ENCODE data around the gene OOSP4B.
"Not testable (repeated sequence)": the region's sequence is repeated elsewhere in the genome, so short reads cannot be mapped to it uniquely, and the experiment has no call there.

Gene OOSP4B

GRCh38 chr11:60059052-60059451 lies 42.1 kb downstream of the OOSP4B start:
- no peak for DNase-seq (ENCODE audit: extremely low read depth in 1 of 2, low read depth in 1 of 2)

- DNase-seq (ENCODE audit: extremely low read depth in 1 of 2, low read depth in 1 of 2) = no peak
Measured at GRCh38 chr11:60059521-60060240, 42.7 kb downstream of the OOSP4B start.

- no peak for DNase-seq (ENCODE audit: extremely low read depth in 1 of 2, low read depth in 1 of 2)
Measured at GRCh38 chr11:60064111-60064510, 47.1 kb downstream of the OOSP4B start.

- DNase-seq (ENCODE audit: extremely low read depth in 1 of 2, low read depth in 1 of 2) = no peak
Measured at GRCh38 chr11:60065801-60066200, 48.8 kb downstream of the OOSP4B start.

GRCh38 chr11:60069450-60069849 lies 52.5 kb downstream of the OOSP4B start:
- no peak for DNase-seq (ENCODE audit: extremely low read depth in 1 of 2, low read depth in 1 of 2)

GRCh38 chr11:60071644-60072043 lies 54.7 kb downstream of the OOSP4B start:
- not testable (repeated sequence) for DNase-seq (ENCODE audit: extremely low read depth in 1 of 2, low read depth in 1 of 2)

GRCh38 chr11:60077216-60077817 lies 60.3 kb downstream of the OOSP4B start:
- DNase-seq (ENCODE audit: extremely low read depth in 1 of 2, low read depth in 1 of 2) = no peak

- DNase-seq (ENCODE audit: extremely low read depth in 1 of 2, low read depth in 1 of 2) = no peak
Measured at GRCh38 chr11:60077981-60078380, 61.0 kb downstream of the OOSP4B start.

- no peak for DNase-seq (ENCODE audit: extremely low read depth in 1 of 2, low read depth in 1 of 2)
Measured at GRCh38 chr11:60078745-60079144, 61.8 kb downstream of the OOSP4B start.

- DNase-seq (ENCODE audit: extremely low read depth in 1 of 2, low read depth in 1 of 2) = no peak
Measured at GRCh38 chr11:60080535-60080934, 63.6 kb downstream of the OOSP4B start.

Data from stimulated activated CD8-positive, alpha-beta memory T cell treated with anti-CD3 and anti-CD28 coated beads, Interleukin-7, amount 100 ng/mL, for 48 hours (primary cell).